Measurements from ENCODE around the gene RAB27A. TPM values are rescaled to one million over a fixed set of nuclear protein-coding genes. Genes with fewer than 3 reads are reported as not detected.

RAB27A gene
- total RNA-seq, 4 donors from 2014 or later: 15.8 to 22.0 (median 19.8) TPM

DNA sequence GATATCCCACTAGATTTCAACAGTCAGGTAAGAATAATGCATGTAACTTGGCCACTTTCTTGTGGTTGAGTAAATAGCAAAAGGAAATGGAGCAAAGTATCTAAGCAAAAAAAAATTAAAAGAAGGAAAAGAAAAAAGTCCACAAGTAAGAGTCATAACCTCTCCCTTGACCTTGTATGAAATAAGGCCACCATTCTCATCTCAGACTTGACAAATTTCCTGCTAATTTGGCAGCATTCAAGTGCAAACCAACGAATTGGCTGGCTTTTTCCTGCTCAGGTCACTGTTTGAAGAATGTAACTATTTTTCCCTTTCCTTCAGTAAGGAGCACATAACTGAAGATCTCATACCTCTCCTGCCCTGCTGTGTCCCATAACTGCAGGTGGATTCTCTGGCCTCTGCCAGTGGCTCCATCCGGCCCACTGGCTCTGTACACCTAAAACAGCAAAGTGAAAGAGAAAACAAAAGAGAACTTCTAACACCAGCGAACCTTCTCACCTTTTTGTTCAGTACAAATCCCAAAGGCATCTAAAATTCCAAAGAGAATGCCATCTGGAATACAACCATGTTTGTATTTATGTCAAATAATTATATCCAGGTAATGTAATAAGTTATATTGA lies 59.5 kb downstream of the RAB27A start:
- intact Hi-C loops (cut with DNase I): no loop called here
- DNase-seq (ENCODE audit: extremely low spot score): no peak
- H3K36me3 ChIP-seq: peaks cover 0 to 39% (median 5%) of the 10 kb centered on the region in 4 donors
- no peaks in the 10 kb centered on the region for H3K4me1 ChIP-seq
- TF ChIP-seq EP300 (IDR thresholded peaks at IDR 0.05) (no peak), POLR2AphosphoS5 (IDR thresholded peaks at IDR 0.05) (no peak), POLR2A (IDR thresholded peaks at IDR 0.05; ENCODE audit: low read depth) (no peak)
- TF ChIP-seq, protein P1, sequence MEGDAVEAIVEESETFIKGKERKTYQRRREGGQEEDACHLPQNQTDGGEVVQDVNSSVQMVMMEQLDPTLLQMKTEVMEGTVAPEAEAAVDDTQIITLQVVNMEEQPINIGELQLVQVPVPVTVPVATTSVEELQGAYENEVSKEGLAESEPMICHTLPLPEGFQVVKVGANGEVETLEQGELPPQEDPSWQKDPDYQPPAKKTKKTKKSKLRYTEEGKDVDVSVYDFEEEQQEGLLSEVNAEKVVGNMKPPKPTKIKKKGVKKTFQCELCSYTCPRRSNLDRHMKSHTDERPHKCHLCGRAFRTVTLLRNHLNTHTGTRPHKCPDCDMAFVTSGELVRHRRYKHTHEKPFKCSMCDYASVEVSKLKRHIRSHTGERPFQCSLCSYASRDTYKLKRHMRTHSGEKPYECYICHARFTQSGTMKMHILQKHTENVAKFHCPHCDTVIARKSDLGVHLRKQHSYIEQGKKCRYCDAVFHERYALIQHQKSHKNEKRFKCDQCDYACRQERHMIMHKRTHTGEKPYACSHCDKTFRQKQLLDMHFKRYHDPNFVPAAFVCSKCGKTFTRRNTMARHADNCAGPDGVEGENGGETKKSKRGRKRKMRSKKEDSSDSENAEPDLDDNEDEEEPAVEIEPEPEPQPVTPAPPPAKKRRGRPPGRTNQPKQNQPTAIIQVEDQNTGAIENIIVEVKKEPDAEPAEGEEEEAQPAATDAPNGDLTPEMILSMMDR (IDR thresholded peaks at IDR 0.05): no peak
- 65% methylated on average over 3 of the region's 3 CpGs for WGBS
- no peaks in the 10 kb centered on the region for H3K9me3 ChIP-seq
- H3K27ac ChIP-seq (replicated peaks in 1 of 4): no peak overlapping the region
- no peak overlapping the region for H3K4me3 ChIP-seq
- H3K27me3 ChIP-seq: no peaks in the 10 kb centered on the region

DNA sequence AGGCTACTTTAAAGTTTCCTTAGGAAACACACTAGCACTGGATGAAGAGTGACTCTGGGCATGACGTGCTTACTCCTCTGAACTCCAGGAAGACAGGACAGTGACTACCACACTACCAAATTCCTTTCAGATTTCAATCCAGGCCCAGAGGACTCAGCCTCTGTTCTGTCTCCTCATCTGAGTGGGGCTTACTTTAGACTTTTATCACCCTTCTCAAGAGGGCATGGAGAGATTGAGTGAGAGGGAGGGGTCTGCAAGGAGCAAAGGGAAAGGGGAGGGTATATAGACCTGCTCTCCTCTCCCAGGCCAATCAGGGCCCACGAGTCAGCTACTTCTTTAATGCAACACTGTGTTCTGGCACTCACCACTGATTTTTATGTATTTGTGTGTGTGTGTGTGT lies 63.5 kb downstream of the RAB27A start:
- Histone ChIP-seq H3K4me3 (no peak overlapping the region), H3K27me3 (no peaks in the 10 kb centered on the region), H3K4me1 (peaks cover 0 to 7% (median 3%) of the 10 kb centered on the region in 4 donors), H3K9me3 (no peaks in the 10 kb centered on the region), H3K27ac (replicated peaks in 1 of 4) (no peak overlapping the region), H3K36me3 (peaks cover 0 to 68% (median 15%) of the 10 kb centered on the region in 4 donors)
- WGBS: 95% methylated on average over 2 of the region's 2 CpGs
- no peak for DNase-seq (ENCODE audit: extremely low spot score)
- TF ChIP-seq POLR2AphosphoS5 (IDR thresholded peaks at IDR 0.05) (no peak), EP300 (IDR thresholded peaks at IDR 0.05) (no peak), POLR2A (IDR thresholded peaks at IDR 0.05; ENCODE audit: low read depth) (no peak)
- TF ChIP-seq, protein P1 (IDR thresholded peaks at IDR 0.05): no peak
- intact Hi-C loops (cut with DNase I): no loop called here

DNA sequence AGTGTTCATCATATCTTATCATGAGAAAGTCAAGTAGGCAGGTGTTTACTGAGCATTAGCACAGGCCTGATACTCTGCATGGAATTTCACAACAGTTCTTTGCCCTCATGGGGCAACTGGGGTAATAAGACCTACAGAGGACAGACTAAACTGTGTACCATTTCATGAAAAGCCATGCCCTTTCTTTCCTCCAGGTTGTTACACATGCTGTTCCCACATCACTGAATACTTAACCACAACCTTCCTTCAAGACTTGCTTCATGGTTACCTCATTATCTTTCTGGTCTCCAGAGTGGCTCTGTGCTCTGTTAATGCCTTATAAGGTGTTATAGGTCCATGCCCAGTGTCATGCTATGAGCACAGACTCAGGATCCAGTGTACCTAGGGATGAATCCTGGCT lies 64.7 kb downstream of the RAB27A start:
- no peak for TF ChIP-seq POLR2AphosphoS5 (IDR thresholded peaks at IDR 0.05)
- TF ChIP-seq EP300 (IDR thresholded peaks at IDR 0.05): no peak
- no peak for TF ChIP-seq POLR2A (IDR thresholded peaks at IDR 0.05; ENCODE audit: low read depth)
- TF ChIP-seq, protein P1 (IDR thresholded peaks at IDR 0.05): no peak
- DNase-seq (ENCODE audit: extremely low spot score): no peak
- no peak overlapping the region for H3K4me3 ChIP-seq
- no peaks in the 10 kb centered on the region for H3K27me3 ChIP-seq
- H3K4me1 ChIP-seq: peaks cover 0 to 11% (median 5%) of the 10 kb centered on the region in 4 donors
- H3K36me3 ChIP-seq: peaks cover 0 to 73% (median 14%) of the 10 kb centered on the region in 4 donors
- no peak overlapping the region for H3K27ac ChIP-seq (replicated peaks in 1 of 4)
- H3K9me3 ChIP-seq: no peaks in the 10 kb centered on the region
- intact Hi-C loops (cut with DNase I): no loop called here

GRCh38 chr15:55222588-55222987 lies 67.0 kb downstream of the RAB27A start:
- Histone ChIP-seq H3K4me1 (peaks cover 0 to 17% (median 8%) of the 10 kb centered on the region in 4 donors), H3K4me3 (no peak overlapping the region), H3K9me3 (no peaks in the 10 kb centered on the region), H3K27ac (replicated peaks in 1 of 4) (no peak overlapping the region), H3K36me3 (peaks cover 0 to 58% (median 13%) of the 10 kb centered on the region in 4 donors), H3K27me3 (no peaks in the 10 kb centered on the region)
- DNase-seq (ENCODE audit: extremely low spot score): no peak
- intact Hi-C loops (cut with DNase I): no loop called here
- TF ChIP-seq, protein P1 (IDR thresholded peaks at IDR 0.05): no peak
- TF ChIP-seq EP300 (IDR thresholded peaks at IDR 0.05) (no peak), POLR2A (IDR thresholded peaks at IDR 0.05; ENCODE audit: low read depth) (no peak), POLR2AphosphoS5 (IDR thresholded peaks at IDR 0.05) (no peak)

All from esophagus muscularis mucosa (tissue), 4 donors.